Measurements from ENCODE around the gene HOXA4.
A peak's percentile ranks its signal among the peaks of the same experiment; 100 is the strongest.

The HOXA4 gene

DNA sequence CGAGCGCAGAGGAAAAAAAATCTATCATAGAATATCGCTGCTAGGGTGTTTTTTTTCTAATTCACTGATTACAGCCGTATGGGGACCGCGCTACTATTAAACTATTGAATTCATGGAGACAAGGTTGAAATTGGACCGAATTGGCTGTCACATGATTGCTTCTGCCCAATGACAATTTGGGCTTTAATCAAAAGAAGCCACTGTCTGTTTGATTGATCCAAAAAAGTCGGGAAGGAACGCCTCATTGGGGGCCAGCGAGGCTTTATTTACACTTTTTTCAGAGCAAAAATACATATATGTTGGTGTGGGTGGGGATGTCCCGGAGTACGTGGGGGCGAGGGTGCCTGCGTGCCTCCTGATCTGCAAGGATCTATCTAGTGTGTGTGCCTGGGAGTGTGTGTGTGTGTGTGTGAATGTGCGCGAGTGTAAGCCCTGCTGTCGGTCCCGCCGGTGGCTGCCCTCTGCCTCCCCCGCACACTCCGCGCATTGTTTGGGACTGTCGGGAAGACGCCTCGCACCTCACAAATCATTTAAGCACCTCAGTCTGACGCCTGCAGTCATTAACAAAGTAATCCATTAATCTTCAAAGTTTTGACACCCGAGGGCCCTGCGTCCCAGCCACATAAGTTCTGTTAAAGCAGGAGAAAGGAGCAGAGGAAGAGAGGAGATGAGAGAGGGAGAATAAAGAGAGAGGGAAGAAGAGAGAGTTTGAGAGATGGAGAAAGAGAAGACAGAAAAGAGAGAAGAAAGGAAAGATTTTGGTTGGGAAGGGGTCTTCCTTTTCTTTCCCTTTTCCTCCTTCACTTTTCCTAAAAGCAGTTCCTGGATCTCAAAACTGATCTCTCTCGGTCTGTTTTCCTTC lies 27.7 kb downstream of the HOXA4 start, which contains the start of gene HOXA2:
Gene HOXA2, minus strand, starts transcription at position 103 of the 862 bp plus-strand sequence. CDS start 183 bp downstream, outside the sequence.
- DNase-seq: peak in 1 of 3 donors; percentile 22

DNA sequence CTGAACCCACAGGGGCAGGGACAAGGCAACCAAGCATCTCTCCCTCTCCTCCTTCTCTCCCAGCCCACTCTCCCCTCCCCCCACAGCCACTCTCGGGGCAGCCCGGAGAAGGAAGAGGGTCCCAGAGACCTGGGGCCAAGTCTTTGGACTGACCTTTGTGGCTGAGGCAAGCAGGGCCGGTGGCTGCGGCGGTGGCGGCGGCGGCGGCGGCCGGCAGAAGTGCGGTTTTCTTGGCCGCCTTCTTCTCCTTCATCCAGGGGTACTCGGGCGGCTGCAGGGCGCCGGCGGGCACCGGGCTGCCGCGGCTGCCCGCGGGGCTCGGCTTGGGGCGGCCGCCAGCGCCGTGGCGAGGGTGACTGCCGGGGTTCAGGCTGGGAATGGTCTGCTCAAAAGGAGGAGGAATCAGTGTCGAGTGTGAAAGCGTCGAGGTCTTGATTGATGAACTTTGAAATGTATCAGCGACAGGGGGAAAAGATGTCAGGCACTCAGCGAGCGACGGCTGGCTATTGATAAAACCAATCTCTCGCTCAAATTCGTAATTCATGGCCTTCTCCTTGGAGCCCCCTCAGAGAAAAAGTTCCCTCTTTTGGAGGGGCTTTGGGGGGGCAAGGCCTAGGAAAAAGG lies 28.5 kb downstream of the HOXA4 start:
- DNase-seq: peak in 1 of 3 donors; percentile 32

GRCh38 chr7:27101171-27101956 lies 29.2 kb downstream of the HOXA4 start:
- peak; percentile 42 to 62 (median 62) for DNase-seq

DNA sequence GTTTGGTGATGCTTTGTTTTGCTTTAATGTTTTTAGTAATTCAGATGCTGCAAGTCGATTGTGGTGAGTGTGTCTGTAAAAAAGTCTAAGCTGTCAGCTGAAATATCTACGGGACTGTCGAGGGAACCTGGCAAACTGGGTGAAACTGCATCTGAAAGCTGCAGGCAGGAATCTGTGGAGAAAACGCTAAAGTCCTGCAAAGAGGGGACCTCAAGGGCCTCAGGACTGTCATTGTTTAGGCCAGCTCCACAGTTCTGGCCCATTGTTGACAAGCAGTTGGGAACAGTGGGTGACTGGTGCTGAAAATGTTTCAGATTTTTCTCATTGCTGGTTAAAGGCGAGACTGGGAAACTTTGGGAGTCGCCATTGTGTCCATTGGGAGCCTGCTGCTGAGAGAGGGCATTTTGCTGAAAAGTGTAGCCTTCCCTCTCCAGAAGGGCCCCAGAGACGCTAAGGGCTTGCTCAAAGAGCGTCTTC lies 29.8 kb downstream of the HOXA4 start:
- no peak for DNase-seq

DNA sequence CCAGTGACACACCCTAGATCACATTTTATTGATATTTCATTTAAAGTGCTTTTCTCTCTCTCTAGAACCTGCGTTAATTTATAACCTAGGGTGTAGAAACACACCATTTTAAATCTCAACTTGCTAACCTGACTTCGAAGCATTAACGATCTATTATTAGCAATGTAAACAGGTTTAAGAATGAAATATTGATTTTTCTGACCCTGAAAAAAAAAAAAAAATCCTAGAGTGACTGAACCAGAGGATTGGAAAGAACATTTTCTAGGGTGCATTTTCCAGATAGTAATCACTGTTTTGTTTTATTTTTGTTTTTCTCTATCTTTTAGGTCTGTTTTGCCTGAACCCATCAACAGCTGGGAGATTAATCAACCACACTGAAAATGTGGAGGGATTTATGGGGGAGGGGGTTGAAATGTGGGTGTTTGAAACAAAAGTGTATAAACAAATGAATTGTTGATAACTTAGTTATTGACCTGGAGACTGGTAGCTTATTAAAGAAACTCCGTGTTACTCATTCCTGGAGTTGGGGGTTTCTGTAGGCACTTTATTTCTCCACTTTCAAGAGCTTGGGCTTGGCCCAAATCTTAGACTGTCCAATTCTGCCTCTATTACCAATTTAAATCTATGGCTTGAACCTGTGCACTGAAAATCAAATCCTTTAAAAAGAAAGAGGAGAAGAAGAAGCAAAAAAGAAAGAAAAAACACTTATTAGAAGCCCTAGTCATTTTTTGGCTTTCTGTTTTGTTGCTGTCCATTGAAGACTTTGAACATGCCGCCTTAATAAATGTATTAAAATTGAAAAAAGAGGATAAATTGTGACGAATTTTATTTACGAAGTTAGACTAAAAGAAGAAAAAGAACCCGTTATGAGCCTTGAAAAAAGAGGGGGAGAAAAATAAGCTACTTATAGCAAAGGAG lies 30.8 kb downstream of the HOXA4 start:
- no peak for DNase-seq

DNA sequence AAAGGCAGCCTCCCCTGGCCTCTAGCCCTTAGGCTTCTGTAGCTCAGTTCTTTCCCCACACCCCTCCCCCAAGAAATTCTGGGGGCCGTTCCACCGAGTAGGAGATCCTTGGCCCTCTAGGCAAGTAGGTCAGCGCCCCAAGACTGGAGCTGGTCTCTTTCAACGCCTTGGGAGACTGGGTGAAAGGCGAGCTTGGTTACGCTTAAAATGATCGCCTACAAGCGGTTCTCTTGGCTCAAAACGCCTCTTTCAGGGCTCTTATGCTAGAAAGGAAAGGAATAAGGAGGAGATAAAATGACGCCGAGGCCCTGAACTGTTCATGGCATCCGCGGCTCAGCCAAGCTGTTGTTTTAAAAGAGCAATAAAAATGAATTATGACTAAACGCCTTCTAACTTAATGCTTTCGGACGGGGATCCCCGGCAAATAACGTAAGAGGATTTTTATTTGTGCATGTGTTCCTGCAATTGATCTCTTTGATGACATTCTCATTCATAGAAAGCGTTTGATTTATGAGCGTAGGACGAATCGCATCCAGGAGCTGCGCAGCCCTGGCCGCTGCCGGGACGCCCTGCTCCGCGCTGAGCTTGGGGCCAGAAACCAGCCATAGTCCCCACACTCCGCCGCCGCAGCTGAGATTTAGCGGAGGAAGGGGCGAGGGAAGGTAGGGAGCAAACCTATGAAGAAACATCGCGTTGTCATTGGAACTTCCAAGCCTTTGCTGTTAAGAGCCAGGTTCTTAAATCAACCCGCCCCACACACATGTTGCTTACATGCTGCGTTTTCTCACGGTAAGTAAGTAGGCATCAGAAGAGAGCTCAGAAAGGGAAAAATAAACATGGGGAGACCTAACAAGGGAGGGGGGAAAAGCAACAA lies 31.7 kb downstream of the HOXA4 start:
- peak; percentile 24 to 46 (median 26) for DNase-seq

DNA sequence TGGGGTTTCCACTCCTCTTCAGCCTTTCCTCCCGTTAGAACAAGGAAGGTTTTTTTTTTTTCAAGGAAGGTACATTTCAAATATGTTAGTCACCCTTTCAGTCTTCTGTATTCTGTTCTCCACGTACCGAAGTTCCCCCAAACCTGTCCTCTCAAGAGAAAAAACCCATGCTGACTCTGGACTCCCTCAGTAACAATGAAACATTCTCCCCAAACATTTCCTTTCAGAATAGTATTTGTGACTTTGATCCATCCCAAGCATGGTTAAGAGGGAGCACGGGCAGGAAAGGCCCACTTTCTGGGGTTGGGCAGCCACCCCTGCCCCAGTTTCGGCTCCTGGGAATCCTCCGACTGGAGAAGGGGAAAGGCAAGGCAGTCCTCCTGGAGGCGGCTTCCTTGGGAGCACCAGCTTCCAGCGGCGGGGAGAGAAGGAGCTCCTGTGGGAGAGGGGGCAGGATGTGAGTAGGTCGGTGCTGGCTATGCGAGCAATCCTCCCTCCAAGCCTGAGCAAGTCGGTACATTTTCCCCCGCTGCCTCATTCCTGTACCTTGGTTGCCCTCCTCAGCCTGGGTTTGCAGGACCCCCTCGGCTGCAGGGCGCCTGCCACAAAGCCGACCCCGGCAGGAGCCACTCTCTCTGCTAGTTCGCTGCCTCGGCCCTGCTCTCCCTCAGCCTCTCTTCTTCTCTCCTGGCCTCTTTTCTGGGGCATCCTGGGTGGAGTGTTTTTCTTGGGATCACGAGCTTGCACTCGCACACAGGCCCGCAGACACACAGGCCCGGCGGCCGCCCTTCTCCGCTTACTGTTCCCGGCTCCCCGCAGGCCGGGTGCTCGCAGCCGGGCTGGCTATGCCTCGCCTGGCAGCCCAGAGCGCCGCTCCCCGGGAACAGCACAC lies 32.6 kb downstream of the HOXA4 start:
- peak; percentile 31 to 53 (median 53) for DNase-seq

DNA sequence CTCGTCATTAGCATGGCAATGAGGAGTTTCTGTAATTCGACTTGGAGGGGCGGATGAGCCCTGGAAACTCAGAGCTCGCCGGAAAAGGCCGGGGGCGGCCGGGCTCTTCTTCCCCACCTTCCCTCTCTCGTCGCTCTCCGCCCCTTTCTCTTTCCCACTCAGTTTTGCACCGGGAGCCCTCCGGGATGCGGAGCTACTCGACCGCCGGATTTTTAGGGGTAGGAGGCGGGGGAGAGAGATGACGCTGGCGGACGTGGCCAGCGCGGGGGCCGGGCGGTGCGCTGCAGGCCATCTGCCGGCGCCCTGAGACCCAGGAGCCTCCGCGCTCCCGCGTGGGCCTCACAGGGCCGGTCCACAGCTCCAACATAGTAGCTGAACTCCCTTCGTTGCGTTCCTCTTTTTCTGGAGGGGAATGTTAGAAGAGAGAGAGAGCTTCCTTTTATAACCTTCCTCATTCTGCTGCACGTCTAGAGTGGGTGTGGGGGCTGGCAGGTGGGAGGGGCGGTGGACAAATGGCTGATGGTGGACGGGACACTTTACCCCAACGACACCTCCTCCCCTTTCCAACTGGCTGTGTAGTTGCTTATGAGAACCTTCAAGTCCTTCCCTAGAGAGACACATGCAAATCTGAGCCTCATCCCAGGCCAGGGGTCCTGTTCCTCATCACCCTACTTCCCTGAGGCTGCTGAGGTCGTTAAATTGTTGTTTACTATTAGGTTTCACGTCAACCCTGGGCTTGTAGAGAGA lies 33.6 kb downstream of the HOXA4 start:
- DNase-seq: peak; percentile 88 to 90 (median 89)

- peak; percentile 92 to 93 (median 93) for DNase-seq
Observed at GRCh38 chr7:27095897-27096767, 34.4 kb downstream of the HOXA4 start, which contains the start of gene HOXA1. Gene HOXA1 (minus strand): TSS chr7:27096000. CDS start chr7:27095912, 88 bp downstream.

- DNase-seq: peak; percentile 17 to 34 (median 32)
Observed at GRCh38 chr7:27095050-27095896, 35.3 kb downstream of the HOXA4 start.

DNA sequence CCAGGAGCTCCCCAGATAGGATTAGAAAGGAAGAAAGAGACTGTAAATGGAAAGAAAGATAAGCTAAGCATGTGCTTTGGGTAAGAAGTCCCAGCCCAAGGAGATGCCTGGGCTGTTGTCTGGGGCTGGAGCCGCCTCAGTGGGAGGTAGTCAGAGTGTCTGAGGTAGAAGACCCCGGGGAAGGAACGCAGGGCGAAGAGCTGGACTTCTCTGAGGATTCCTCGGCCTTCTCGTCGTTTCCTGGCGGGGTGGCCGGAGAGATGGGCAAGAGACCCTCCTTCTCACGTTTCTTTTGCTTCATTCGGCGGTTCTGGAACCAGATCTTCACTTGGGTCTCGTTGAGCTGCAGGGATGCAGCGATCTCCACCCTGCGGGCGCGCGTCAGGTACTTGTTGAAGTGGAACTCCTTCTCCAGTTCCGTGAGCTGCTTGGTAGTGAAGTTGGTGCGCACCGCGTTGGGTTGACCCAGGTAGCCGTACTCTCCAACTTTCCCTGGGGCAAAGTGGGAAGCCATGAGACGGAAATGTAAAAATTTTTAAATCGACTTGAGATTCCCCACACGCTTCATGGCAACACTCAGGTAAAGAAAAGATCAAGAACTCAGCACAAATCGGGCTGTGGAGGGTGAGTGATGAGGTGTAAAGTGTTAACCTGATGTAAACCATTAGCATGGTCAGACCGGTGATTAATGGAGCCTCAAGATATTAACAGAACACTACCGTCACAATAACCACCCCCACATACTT lies 36.1 kb downstream of the HOXA4 start:
- no peak for DNase-seq

DNA sequence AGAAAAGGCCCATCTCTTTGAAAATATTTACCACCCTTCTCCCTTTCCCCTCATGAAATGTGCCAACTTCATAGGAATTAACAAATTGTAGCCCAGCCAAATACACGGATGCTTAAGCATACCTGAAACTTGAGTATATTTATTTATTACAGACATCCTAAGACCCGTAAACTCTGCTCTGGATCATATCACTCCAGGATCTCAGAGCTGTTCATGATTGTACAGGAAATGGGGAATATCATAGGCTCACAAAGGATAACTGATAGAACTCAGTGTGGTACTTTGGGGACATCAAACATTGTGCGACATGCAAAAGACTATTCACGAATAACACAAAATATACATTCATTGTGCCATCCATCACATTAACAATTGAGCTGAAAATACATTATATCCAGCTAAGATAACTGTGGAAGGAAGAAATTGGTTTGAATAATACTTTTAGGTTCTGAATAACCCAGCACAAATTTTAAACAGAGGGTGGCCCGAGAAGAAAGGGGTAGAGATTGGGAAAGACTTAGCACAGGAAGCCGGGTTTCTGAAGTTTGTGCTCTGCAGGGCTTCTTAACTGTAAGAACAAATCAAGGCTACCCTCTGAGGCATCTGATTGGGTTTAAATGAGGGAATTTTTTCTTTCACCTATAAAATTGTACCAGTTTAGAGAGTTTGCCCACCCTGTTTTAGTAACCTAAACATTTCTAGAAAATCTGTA lies 37.2 kb downstream of the HOXA4 start:
- DNase-seq: no peak

DNA sequence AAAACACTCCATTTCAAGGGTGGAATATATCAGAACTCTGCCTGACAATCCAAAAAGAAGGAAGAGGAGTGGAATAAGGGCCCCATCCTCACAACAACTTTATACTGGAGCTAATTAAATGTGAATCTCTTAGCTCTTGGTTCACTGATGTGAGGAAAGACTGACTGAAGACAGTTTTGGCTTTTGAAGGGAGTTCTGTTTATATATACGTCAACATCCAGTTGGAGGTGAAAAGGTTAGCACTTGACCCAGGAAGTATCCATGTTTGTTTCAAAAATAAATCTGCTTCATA lies 37.8 kb downstream of the HOXA4 start:
- no peak for DNase-seq

DNA sequence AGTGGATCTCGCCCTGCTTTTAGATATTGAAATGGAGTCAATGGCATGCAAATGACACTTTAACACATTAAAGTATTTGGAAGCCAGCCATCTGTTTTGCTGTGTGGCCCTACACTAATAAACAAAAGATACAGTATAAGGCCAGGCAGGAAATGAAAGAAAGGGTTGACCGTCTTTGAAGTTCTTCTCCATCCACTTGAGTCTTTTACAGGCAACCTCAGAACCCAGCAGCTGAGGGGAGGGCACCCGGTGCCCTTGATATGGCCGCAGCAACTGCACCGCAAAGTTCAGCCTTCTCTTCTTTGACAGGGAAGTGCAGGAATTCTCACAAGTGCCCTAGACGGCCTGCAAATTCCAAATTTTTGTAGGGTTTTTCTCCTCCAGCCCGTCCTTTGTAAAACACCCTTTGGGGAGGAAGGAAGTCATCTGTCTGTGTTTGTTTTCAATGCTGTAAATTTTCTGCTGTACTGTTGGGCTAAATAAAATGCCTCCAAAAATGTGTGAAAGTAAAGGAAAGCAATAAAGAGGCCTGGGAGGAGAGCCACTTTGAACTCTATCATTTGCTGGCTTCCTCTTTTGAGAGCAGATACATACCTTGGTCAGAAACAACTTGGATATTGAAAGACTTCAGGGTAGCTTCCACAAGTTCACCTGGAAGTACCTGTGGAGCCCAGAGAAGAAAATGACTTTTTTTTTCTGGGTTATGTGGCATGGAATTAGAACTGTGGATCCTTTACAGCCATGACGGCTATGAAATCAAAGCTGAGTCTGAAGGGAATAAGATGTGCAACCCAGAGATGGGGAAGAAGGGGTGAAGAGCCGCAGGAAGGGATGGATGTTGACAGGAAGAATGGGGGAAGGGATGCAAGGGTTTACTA lies 38.4 kb downstream of the HOXA4 start:
- no peak for DNase-seq

DNA sequence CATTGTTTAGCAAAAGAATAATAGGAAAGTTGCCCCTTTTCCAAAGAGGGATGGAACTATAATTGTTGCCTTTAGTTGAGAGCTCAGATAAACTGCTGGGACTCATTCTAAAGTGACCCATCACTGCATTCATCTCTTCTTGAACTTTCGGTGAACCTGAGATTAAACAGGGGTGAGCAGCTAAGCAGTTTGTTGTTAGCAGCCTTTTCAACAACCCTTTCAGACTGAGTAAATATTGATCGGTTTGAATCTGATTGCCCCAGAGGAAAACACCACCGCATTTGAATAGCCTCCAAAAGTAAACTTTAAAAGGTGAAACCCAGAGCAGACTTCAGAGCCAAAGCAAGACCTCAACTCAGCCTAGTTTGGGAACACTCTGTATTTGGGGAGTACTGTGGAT lies 39.5 kb downstream of the HOXA4 start:
- no peak for DNase-seq
